HEK293 (cell line): Measurements from ENCODE around the gene SRPRB.

Source experiments
- BCL11A ChIP-seq: fragments of 450-650 bp; formaldehyde crosslinking; IDR thresholded peaks from 2 replicates; pipeline ENCODE4 v1.5.1; 2016; ENCODE audit warnings: low read depth, missing biosample characterization, missing genetic modification characterization
- TCF7L2 ChIP-seq: IDR thresholded peaks from 2 replicates; pipeline ENCODE4 v1.6.1; 2011; ENCODE audit warnings: low read depth, mild to moderate bottlenecking, inconsistent platforms, low read length, moderate library complexity, borderline replicate concordance
- ZFP3 ChIP-seq: fragments of 450-650 bp; formaldehyde crosslinking; IDR thresholded peaks from 2 replicates; pipeline ENCODE4 v1.5.1; 2016; ENCODE audit warnings: low read depth, missing biosample characterization, missing genetic modification characterization
- ZFP41 ChIP-seq: fragments of 450-650 bp; formaldehyde crosslinking; IDR thresholded peaks from 2 replicates; pipeline ENCODE4 v1.5.1; 2016; ENCODE audit warnings: missing biosample characterization, missing genetic modification characterization, borderline replicate concordance
- ZNF169 ChIP-seq: fragments of 450-650 bp; formaldehyde crosslinking; IDR thresholded peaks from 2 replicates; pipeline ENCODE4 v1.5.1; 2016; ENCODE audit warnings: missing biosample characterization, missing genetic modification characterization
- ZNF416 ChIP-seq: fragments of 450-650 bp; formaldehyde crosslinking; IDR thresholded peaks from 2 replicates; pipeline ENCODE4 v1.5.1; 2016; ENCODE audit warnings: missing biosample characterization, missing genetic modification characterization
- ZNF48 ChIP-seq: fragments of 450-650 bp; formaldehyde crosslinking; IDR thresholded peaks from 2 replicates; pipeline ENCODE4 v1.5.1; 2016; ENCODE audit warnings: missing biosample characterization, missing genetic modification characterization
- ZNF530 ChIP-seq: fragments of 450-650 bp; formaldehyde crosslinking; IDR thresholded peaks from 2 replicates; pipeline ENCODE4 v1.5.1; 2016; ENCODE audit warnings: low read depth, missing biosample characterization, missing genetic modification characterization
- ZNF658 ChIP-seq: fragments of 450-650 bp; formaldehyde crosslinking; IDR thresholded peaks from 2 replicates; pipeline ENCODE4; 2016; ENCODE audit warnings: missing biosample characterization, missing genetic modification characterization
- TF ChIP-seq, protein P1 (sequence below): fragments of 450-650 bp; formaldehyde crosslinking; IDR thresholded peaks from 2 replicates; pipeline ENCODE4 v1.5.1; 2016; ENCODE audit warnings: missing biosample characterization, missing genetic modification characterization
- TF ChIP-seq, protein P2 (sequence below): fragments of 450-650 bp; formaldehyde crosslinking; IDR thresholded peaks from 2 replicates; pipeline ENCODE4 v1.5.1; 2016; ENCODE audit warnings: missing biosample characterization, missing genetic modification characterization
- TF ChIP-seq, protein P3 (sequence below): fragments of 450-650 bp; formaldehyde crosslinking; IDR thresholded peaks from 2 replicates; pipeline ENCODE4 v1.5.1; 2016; ENCODE audit warnings: missing biosample characterization, missing genetic modification characterization
- TF ChIP-seq, protein P4 (sequence below): fragments of 450-650 bp; formaldehyde crosslinking; IDR thresholded peaks from 2 replicates; pipeline ENCODE4 v1.5.1; 2016; ENCODE audit warnings: missing biosample characterization, missing genetic modification characterization

DNA sequence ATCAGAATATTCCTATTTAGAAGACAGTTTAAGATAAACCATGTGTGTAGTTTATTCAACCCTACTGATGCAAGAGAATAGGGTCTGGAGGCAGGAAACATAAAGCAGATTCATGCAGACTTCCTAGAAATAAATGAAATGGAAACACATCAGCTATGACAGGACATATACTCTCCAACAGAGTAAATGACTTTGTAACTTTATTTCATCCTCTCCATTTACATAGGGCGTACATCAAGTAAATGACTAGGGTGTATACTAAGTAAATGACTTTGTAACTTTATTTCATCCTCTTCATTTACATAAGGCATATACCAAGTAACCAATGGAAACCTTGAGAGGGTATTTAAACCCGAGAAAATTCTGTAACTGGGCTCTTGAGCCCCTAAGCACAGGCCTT, 17.6 kb upstream of the SRPRB start:
- TF ChIP-seq ZNF169 (tag by site-specific recombination) (no peak), ZFP41 (tag by site-specific recombination) (no peak), ZNF416 (tag by site-specific recombination) (no peak), ZNF658 (no peak), TCF7L2 (no peak), BCL11A (no peak), ZFP3 (no peak), ZNF48 (tag by site-specific recombination) (no peak), ZNF530 (tag by site-specific recombination) (no peak)
- TF ChIP-seq, protein P1, sequence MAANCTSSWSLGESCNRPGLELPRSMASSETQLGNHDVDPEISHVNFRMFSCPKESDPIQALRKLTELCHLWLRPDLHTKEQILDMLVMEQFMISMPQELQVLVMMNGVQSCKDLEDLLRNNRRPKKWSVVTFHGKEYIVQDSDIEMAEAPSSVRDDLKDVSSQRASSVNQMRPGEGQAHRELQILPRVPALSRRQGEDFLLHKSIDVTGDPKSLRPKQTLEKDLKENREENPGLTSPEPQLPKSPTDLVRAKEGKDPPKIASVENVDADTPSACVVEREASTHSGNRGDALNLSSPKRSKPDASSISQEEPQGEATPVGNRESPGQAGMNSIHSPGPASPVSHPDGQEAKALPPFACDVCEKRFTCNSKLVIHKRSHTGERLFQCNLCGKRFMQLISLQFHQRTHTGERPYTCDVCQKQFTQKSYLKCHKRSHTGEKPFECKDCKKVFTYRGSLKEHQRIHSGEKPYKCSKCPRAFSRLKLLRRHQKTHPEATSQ = no peak
- TF ChIP-seq, protein P2, sequence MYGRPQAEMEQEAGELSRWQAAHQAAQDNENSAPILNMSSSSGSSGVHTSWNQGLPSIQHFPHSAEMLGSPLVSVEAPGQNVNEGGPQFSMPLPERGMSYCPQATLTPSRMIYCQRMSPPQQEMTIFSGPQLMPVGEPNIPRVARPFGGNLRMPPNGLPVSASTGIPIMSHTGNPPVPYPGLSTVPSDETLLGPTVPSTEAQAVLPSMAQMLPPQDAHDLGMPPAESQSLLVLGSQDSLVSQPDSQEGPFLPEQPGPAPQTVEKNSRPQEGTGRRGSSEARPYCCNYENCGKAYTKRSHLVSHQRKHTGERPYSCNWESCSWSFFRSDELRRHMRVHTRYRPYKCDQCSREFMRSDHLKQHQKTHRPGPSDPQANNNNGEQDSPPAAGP (tag by site-specific recombination) = no peak
- TF ChIP-seq, protein P3, sequence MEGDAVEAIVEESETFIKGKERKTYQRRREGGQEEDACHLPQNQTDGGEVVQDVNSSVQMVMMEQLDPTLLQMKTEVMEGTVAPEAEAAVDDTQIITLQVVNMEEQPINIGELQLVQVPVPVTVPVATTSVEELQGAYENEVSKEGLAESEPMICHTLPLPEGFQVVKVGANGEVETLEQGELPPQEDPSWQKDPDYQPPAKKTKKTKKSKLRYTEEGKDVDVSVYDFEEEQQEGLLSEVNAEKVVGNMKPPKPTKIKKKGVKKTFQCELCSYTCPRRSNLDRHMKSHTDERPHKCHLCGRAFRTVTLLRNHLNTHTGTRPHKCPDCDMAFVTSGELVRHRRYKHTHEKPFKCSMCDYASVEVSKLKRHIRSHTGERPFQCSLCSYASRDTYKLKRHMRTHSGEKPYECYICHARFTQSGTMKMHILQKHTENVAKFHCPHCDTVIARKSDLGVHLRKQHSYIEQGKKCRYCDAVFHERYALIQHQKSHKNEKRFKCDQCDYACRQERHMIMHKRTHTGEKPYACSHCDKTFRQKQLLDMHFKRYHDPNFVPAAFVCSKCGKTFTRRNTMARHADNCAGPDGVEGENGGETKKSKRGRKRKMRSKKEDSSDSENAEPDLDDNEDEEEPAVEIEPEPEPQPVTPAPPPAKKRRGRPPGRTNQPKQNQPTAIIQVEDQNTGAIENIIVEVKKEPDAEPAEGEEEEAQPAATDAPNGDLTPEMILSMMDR (tag by site-specific recombination) = no peak
- TF ChIP-seq, protein P4, sequence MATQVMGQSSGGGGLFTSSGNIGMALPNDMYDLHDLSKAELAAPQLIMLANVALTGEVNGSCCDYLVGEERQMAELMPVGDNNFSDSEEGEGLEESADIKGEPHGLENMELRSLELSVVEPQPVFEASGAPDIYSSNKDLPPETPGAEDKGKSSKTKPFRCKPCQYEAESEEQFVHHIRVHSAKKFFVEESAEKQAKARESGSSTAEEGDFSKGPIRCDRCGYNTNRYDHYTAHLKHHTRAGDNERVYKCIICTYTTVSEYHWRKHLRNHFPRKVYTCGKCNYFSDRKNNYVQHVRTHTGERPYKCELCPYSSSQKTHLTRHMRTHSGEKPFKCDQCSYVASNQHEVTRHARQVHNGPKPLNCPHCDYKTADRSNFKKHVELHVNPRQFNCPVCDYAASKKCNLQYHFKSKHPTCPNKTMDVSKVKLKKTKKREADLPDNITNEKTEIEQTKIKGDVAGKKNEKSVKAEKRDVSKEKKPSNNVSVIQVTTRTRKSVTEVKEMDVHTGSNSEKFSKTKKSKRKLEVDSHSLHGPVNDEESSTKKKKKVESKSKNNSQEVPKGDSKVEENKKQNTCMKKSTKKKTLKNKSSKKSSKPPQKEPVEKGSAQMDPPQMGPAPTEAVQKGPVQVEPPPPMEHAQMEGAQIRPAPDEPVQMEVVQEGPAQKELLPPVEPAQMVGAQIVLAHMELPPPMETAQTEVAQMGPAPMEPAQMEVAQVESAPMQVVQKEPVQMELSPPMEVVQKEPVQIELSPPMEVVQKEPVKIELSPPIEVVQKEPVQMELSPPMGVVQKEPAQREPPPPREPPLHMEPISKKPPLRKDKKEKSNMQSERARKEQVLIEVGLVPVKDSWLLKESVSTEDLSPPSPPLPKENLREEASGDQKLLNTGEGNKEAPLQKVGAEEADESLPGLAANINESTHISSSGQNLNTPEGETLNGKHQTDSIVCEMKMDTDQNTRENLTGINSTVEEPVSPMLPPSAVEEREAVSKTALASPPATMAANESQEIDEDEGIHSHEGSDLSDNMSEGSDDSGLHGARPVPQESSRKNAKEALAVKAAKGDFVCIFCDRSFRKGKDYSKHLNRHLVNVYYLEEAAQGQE (tag by site-specific recombination) = no peak
